ENCODE measurements around the gene CHN2. TPM values are rescaled to one million over a fixed set of nuclear protein-coding genes. Genes with fewer than 3 reads are reported as not detected.

CHN2 gene
- total RNA-seq, 1 experiment from 2014 or later = 7.7 TPM

DNA sequence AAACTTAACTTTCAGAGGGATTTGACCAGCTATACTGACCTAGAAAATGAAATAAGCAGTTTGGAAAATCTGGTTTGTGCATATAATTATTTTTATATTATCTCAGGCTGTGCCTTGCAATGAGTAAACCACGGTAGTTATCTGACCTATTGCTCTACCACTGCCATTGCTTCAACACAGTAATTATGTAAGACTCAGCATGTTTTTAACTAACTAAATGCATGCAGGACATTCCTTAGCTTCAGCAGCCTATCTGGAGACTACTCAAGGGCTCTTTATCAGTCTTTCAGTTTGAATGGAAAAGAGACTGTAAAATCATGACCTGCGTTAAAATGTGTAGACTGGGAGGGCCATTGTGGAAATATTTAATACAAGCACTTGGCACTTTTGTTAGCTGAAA lies 22.5 kb downstream of the CHN2 start:
- no TSS peak for BruUV-seq (replicated peaks)
- Histone ChIP-seq H3K9ac (ENCODE audit: low read length) (no peak overlapping the region), H3K4me3 (ENCODE audit: low read length) (no peak overlapping the region), H3K79me2 (ENCODE audit: low read length) (no peaks in the 10 kb centered on the region), H3K4me1 (ENCODE audit: insufficient read depth, low read length) (no peaks in the 10 kb centered on the region), H3K36me3 (ENCODE audit: low read depth, low read length) (no peaks in the 10 kb centered on the region), H3K27ac (ENCODE audit: low read length) (no peak overlapping the region), H3K27me3 (ENCODE audit: low read length) (no peaks in the 10 kb centered on the region), H3K4me2 (ENCODE audit: low read length) (no peak overlapping the region), H4K20me1 (ENCODE audit: low read length) (no peaks in the 10 kb centered on the region), H3K9me2 (replicated peaks; ENCODE audit: low read length) (no peaks in the 10 kb centered on the region), H2AFZ (ENCODE audit: low read length) (no peak overlapping the region), H3F3A (ENCODE audit: low read length, unreplicated experiment) (no peaks in the 10 kb centered on the region), H3K9me3 (ENCODE audit: low read length) (no peaks in the 10 kb centered on the region)
- no peak for DNase-seq
- ChIA-PET CTCF (no interaction called here), POLR2A (ENCODE audit: unreplicated experiment) (no interaction called here)
- no peak for TF ChIP-seq EZH2 (IDR thresholded peaks at IDR 0.05; ENCODE audit: low read length, unreplicated experiment)
- TF ChIP-seq CTCF (conservative IDR thresholded peaks at IDR 0.05; ENCODE audit: low read depth, low read length) = no peak
- TF ChIP-seq EZH2phosphoT487 (IDR thresholded peaks at IDR 0.05; ENCODE audit: borderline replicate concordance, low read length) = no peak
- intact Hi-C loops (cut with micrococcal nuclease) = no loop called here
- no peak for ATAC-seq

DNA sequence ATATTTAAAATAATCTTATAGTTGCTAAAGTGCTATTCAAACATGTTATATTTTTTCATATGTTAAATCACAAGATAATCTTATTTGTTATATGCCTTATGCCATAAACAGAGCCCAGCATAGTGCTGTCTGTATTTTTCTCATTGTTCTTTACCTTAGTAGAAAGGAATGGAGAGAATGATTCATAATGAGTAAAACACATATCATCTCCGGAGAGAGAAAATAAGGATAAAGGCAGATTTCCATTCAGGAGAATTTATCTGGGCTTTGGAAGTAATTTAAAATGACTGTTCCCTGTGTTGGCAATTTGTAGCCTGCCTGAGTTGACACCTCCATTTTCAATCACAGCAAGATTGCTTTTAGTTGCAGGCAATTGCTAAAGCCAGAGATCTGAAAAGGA lies 30.2 kb downstream of the CHN2 start:
- H3K9me3 ChIP-seq (ENCODE audit: low read length) = no peaks in the 10 kb centered on the region

More for the DNA sequence above, 30.2 kb downstream of the CHN2 start:
- H3K9ac ChIP-seq (ENCODE audit: low read length) = no peak overlapping the region
- POLR2A ChIA-PET (ENCODE audit: unreplicated experiment) = no interaction called here
- TF ChIP-seq EZH2phosphoT487 (IDR thresholded peaks at IDR 0.05; ENCODE audit: borderline replicate concordance, low read length) (no peak), EZH2 (IDR thresholded peaks at IDR 0.05; ENCODE audit: low read length, unreplicated experiment) (no peak), CTCF (conservative IDR thresholded peaks at IDR 0.05; ENCODE audit: low read depth, low read length) (no peak)
- no peak overlapping the region for H2AFZ ChIP-seq (ENCODE audit: low read length)
- no peaks in the 10 kb centered on the region for H4K20me1 ChIP-seq (ENCODE audit: low read length)
- DNase-seq = peak; percentile 76
- no peaks in the 10 kb centered on the region for H3K36me3 ChIP-seq (ENCODE audit: low read depth, low read length)
- no peaks in the 10 kb centered on the region for H3K79me2 ChIP-seq (ENCODE audit: low read length)
- no peaks in the 10 kb centered on the region for H3K9me2 ChIP-seq (replicated peaks; ENCODE audit: low read length)
- H3K4me1 ChIP-seq (ENCODE audit: insufficient read depth, low read length) = peaks cover 31% of the 10 kb centered on the region
- peak; percentile 97 for ATAC-seq
- intact Hi-C loops (cut with micrococcal nuclease) = loop anchor here (1.0 kb wide), 1 partner anchor 61 kb away; no protein-coding TSS in a partner anchor
- H3K27me3 ChIP-seq (ENCODE audit: low read length) = no peaks in the 10 kb centered on the region
- no TSS peak for BruUV-seq (replicated peaks)
- H3F3A ChIP-seq (ENCODE audit: low read length, unreplicated experiment) = no peaks in the 10 kb centered on the region
- H3K4me3 ChIP-seq (ENCODE audit: low read length) = no peak overlapping the region
- H3K4me2 ChIP-seq (ENCODE audit: low read length) = peak overlapping the region; percentile 19; the same call in 1 of the 2 replicates
- H3K27ac ChIP-seq (ENCODE audit: low read length) = peak overlapping the region; percentile 67
- CTCF ChIA-PET = no interaction called here
